Astrocyte of the cerebellum (primary cell): ENCODE data around the gene TREX2.

ENCODE experiments used
- DNase-seq: peaks from one replicate; pipeline ENCODE4 v3.0.0-alpha.2; 2011; ENCODE audit warnings: low read depth
- H3K4me3 ChIP-seq: 2 replicates; pipeline ENCODE4 v1.5.1; 2011; ENCODE audit warnings: mild to moderate bottlenecking, low read depth, low read length, moderate library complexity
- in situ Hi-C: cut with HindIII; loops from 2 replicates; pipeline ENCODE4 v1.10.0; 2017; ENCODE audit warnings: low sequenced_read_pairs
- TF ChIP-seq, protein P1 (sequence below): IDR thresholded peaks from 2 replicates; pipeline ENCODE4 v1.5.1; 2012; ENCODE audit warnings: low read length, low read depth, moderate library complexity, mild to moderate bottlenecking; ENCODE audit errors: missing control alignments

The TREX2 gene

DNA sequence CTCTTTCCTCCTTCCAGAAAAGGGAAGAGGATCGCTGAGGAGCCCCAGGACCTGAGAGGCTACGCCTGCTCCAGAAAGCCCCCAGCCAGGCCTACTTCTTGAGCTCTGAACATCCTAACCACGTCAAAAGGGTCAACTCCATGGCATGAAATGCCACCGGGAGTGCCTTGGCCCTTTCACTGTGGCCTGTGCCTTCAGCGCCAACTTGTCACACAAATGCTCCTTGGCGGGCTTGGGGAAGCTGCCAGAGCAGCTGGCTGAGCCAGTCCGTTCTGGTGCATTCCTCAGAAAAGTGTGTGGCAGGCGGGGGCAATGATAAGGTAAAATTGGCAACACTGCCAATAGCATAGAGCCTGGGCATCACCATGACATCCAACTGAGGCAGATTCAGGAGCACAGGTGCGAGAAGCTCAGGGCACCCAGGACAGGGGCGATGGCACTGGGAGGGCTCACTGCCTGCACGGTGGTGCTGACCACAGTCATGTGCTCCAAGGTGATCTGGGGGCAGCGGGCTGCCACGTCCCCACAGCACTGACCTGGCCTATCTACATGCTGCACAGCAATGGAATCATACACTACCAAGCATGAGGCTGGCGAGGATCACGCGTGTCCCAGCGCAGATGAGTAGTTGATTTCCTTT, 12.1 kb upstream of the TREX2 start:
- TF ChIP-seq, protein P1, sequence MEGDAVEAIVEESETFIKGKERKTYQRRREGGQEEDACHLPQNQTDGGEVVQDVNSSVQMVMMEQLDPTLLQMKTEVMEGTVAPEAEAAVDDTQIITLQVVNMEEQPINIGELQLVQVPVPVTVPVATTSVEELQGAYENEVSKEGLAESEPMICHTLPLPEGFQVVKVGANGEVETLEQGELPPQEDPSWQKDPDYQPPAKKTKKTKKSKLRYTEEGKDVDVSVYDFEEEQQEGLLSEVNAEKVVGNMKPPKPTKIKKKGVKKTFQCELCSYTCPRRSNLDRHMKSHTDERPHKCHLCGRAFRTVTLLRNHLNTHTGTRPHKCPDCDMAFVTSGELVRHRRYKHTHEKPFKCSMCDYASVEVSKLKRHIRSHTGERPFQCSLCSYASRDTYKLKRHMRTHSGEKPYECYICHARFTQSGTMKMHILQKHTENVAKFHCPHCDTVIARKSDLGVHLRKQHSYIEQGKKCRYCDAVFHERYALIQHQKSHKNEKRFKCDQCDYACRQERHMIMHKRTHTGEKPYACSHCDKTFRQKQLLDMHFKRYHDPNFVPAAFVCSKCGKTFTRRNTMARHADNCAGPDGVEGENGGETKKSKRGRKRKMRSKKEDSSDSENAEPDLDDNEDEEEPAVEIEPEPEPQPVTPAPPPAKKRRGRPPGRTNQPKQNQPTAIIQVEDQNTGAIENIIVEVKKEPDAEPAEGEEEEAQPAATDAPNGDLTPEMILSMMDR = no peak
- no peak overlapping the region for H3K4me3 ChIP-seq
- DNase-seq = no peak
- in situ Hi-C loops = no loop called here

DNA sequence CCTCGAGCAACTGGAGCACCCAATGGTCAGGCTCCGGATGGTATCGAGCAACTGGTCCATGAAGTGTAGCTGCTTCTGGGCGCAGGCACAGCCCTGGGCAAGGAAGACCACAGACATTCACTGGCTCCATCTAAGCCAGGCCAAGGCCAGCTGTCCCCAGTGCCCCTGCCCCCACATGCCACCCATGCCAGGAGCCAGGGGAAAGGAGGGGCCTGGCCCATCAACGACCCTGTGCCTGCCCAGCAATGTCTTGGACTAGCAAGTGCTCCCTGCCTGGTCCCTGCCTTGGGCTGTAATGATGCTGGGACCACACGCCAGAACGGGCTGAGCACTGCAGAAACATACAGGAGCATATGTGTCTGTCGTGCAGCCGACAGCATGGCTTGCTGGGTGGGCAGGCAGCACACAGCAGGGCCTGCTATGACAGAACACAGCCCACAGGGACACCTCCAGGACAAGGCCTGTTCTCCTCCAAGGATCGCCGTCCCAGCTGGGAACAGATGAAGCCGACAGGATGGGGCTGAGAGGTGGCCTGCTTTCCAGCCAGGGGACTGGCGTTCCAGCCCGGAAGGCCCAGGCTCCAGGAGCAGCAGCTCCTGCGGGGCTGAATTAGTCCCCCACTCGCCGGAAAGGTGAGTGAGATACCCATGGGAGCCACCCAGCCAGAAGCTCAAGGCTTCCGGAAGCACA, 11.4 kb upstream of the TREX2 start:
- TF ChIP-seq, protein P1 = no peak
- in situ Hi-C loops = no loop called here
- no peak for DNase-seq
- H3K4me3 ChIP-seq = no peak overlapping the region

DNA sequence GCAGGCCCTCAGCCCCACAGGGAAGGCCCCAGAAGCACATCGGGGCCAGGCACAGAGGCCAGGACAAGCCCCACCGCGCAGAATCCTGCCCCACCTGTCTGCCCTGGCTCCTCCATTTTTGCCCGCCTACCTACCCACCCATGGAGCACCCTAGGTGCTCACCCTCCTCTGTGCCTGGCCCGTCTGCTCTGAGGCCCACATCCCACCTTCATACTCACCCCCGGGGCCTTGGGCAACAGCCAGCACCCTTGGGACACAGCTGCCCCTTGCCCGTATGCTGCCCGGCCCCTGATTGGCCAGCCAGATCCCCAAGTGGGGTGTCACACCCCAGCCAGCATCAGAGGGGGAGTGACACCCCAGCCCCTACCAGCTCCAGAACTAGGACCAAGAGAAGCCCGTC, 10.8 kb upstream of the TREX2 start:
- no peak for DNase-seq
- TF ChIP-seq, protein P1 = no peak
- H3K4me3 ChIP-seq = no peak overlapping the region
- in situ Hi-C loops = no loop called here

DNA sequence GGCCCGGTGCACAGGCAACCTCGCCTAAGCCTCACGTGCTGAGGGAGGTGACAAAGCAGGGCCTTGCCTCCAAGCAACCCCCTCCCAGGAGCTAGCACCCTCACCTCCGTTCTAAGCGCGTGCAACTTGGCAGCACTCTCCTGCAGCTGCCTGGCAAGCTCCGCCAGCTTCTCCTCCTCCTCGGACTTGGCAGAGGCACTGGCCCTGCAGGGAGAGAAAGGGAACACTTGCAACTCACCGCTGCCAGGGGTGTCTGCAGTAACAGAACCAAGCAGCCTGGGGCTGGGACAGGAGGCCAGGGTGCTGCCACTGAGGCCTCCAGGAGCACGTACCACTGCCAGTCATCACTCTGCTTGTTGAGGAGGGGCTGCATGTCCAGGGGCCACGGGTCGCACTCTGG, 10.3 kb upstream of the TREX2 start:
- in situ Hi-C loops = no loop called here
- TF ChIP-seq, protein P1 = no peak
- no peak for DNase-seq
- no peak overlapping the region for H3K4me3 ChIP-seq

DNA sequence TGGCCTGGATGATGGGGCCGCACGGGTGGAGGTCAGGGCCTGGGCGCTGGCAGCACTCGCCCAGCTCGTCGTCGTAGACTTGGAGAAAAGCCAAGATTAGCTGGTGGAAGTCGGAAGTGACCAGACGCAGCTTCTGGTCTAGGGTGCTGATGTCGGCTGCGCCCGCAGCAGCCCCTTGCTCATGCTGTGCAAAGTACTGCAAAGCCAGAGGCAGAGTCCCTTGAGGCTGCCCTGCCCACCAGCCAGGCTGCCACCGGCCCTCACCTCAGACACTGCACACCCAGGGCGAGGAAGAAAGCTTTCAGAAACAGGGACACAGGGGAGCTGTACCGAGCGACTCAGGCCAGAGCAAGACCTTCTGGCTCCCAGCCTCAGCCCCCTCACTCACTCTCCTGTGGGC, 9.7 kb upstream of the TREX2 start:
- no peak for DNase-seq
- H3K4me3 ChIP-seq = no peak overlapping the region
- TF ChIP-seq, protein P1 = no peak
- in situ Hi-C loops = no loop called here

DNA sequence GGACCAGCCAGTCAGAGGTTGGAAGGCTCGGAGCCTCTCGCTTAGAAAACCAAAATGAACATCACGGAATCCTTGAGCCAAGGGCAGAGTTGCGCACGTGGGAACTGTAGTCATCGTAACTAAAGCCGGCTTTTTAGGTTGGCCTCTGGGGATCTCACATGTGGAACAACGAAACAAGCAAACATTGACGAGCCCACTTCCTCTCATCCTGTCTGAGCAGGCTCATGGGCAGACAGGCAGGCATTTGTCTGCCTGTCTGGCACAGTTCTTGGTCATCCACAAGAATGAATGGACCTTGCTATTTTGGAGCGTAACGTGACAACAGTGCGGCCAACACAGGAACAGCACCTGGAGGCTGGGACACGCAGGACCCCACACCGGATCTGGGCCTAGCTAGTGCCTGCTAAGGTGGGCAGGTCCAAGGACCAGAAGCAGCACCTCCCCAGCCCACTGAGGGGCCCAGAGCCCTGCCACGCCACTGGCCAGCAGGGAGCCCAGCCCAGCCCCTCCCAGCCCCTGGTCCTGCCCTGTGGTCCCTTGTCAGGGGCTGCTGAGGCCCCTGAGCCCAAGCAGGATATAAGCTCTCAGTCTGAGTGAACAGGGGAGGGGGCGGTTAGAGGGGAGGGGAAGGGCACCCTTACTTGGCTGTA, 9.2 kb upstream of the TREX2 start:
- no peak overlapping the region for H3K4me3 ChIP-seq
- no peak for DNase-seq
- TF ChIP-seq, protein P1 = no peak
- in situ Hi-C loops = no loop called here
